Stimulated activated CD8-positive, alpha-beta memory T cell treated with anti-CD3 and anti-CD28 coated beads, Interleukin-2, amount 100 ng/mL, for 1 hour (primary cell): ENCODE data around the gene MAX.
A peak's percentile ranks its signal among the peaks of the same experiment; 100 is the strongest.
"Not testable (repeated sequence)": the region's sequence is repeated elsewhere in the genome, so short reads cannot be mapped to it uniquely, and the experiment has no call there.

Experiments used
- DNase-seq, 2 donors: peaks; one replicate each; pipeline ENCODE4 v3.0.0-alpha.2; 2020; ENCODE audit warnings: low read depth in 2 of 2

The MAX gene

DNA sequence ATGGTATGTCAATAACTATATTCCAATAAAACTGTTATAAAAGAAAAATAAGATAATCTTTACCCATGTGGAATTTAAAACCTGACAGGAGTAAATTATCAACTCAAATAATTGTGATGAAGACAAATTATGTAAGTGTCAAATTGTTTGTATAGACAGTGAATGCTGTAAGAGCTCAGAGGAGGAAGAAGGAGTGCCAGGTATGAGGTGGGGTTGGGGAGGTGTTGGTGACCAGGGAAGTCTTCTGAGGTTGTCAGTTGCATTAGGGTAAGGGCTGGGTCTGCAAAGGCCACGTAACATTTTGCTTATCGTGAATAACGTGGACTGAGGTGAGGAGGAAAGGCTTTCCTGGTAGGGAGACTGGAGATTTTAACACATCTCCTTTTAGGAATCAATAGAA, 2.5 kb upstream of the MAX start:
- no peak for DNase-seq

DNA sequence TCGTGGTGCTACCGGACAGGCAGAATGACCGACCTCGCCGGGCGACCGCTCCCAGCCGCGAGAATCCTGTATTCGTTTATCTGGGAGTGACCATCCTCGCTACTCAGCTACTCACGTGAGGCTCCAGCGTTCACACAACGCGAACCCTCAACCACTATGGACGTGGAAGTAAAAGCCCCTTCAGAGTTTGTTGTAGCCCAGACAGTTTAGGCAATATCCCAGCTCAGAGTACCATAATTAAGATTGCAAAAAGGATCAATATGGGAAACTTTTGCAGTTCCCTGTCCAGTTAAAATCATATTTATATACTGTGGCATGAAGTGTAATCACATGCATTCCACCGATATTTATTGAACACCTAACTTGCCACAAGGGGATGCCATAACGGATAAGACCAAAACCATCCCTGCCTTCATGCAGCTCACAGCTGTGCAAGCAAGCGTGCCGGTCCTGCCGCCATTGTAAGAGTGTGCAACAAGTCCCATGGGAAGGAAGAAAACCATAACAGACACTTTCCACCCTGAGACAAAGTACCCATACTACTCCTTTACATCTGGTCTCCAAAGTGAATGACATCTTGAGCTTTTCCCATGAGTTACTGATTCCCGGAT, 938 bp upstream of the MAX start:
- DNase-seq: no peak

DNA sequence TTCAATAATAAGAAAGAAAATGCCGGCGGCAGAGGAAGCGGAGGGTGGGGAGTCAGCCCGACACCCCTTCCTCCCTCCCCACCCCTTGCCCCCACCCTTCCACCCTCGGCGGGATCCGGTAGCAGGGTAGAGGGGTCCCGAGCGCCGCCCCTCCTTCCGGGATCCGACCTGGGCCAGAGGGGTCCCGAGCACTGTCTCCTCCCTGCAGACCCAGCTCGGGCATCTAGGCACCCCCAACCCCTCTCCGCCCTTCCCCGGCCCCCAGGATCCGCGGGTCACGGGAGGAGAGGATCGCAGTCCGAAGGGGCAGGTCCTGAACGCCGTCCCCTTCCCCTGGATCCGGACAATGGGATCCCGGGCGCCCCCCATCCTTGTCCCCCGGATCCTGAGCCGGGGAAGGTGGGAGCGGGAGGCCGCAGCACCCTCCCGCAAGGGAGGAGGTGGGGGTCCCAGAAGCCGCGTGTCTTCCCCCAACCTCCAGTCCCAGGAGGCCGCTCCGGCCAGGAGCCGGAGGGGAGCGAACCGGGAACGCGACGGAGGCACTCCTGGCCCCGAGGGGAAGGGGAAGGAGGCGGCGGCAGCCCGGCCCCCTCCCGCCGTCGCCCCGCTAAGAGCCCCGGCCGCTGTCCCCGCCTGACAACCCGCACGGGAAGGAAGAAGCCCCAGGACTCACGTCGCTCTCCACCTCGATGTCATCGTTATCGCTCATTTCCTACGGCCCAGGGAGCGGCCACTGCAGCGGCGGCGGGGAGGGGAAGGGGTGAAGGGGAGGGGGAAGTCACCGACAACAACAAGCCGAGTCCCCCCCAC, 481 bp downstream of the MAX start:
- peak; percentile 3 to 24 for DNase-seq

DNA sequence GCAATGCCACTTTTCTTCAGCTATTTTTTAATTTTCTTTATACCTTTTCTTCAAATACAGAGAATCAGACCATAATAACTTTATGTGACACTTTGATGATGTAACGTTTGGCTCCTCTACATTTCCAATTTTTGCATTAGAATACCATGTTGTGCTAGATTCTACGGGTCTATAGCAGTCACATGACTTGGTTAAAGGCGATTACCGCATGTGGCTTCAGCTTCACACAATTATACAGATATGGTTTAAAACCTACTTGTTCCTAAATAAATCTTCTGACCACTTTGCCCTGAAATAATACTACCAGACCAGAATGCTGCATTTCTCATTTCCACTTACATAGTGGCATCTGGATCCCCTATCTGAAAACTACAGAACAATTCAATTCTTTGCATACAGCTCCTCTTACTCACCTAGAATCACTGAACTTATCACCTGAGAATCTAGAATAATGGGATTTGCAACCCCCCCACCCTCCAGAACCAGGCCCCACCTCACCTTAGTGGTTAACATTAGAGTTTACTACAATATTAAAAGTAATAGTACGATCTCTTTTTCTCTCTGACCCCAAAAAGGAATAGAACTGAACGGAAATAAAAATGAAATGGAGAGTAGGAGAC, 1.3 kb downstream of the MAX start:
- DNase-seq: no peak

DNA sequence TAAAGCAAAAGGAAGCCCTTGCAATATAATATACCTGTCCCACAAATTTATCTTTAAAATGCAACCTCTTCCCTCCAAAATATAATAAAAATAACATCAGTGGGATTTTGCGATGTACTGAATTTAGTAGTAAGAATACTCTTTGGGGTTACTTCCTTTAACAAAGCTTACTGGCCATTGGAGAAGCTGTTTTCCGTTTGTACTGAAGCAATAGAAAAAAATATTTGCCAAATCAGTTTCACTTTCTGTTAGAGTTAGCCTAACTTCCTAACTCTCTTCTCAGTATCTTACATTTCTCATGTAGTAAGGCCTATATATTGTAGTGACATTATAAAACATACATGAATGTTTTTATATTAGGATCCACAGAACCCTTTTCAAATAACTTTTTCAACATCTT, 3.7 kb downstream of the MAX start:
- no peak for DNase-seq

DNA sequence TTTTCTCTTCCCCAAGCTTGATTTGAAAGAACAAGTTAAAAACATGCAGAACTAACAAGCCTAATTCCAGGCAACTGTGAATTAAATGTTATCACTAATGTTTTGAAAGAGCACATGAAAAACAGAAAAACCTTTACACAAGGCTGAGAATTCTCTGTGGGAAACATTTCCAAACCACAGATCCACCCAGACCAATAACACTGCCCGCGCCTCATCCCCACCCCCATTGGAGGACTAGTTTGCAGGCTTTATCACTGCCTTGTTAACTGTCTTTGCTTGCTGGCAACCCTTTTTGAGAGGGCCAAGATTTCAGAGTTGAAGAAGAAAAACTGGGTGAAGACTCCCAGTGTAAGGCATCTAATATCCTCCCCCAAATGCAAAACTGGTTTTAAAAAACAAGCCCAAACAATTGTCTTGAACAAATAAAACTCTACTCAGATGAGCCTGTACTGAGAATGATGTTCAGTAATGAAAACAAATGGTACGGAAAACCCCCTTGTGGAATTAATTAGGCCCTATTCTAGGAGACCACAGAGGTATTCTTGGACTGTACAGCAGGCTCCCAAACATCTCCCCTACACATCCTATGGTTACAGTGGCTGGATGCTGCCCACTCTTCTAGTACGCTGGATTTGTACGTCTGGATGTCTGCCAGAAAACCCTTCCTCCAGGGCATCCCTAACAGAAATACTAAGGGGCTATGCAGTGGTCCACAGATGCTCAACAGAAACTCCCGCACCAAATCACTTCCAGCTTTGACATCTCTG, 5.8 kb downstream of the MAX start:
- DNase-seq: no peak

DNA sequence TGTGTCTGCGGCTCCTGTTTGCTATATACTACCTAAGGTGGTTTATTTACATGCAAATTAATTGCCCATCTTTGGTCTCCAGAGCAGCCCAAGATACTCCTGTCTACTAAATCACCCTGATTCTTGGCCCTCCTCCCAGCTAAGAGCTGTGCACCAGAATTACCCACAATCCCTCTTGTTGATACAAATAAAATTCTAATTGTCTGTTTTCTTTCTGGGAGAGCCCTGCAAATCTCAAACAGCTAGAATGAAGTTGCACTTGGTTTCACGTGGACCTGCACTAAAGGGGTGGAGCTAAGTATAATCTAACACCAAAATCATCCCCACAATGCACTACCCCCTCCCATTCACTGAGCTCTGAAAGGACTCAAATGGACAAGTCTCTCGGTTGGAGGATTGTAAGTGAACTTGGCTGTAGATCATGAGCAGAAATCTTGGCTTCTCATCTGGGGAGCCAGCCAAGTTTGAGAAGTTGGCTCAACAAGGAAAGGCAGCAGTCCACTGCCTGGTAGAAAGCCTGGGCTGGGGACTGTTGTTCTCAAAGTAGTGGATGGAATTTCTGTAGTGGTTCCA, 6.6 kb downstream of the MAX start:
- no peak for DNase-seq

DNA sequence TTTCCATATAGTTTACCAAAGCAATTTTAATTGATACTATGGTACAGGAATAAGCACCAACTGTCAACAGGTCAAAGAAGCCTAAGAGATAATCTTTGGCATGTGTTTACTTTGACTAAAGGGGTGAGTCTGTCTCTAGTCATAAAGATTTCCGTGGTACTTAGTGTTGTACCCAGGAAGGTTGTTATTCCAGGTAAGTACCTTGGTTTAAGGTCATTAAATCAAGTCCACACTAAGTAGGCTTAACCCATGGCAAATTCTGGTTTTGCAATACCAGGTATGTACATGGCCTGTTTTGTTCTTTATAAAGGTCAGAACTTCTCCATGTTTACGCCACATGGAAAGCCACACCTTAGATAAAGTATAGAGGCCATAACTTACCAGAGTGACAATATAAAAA, 10.0 kb downstream of the MAX start:
- DNase-seq: no peak

DNA sequence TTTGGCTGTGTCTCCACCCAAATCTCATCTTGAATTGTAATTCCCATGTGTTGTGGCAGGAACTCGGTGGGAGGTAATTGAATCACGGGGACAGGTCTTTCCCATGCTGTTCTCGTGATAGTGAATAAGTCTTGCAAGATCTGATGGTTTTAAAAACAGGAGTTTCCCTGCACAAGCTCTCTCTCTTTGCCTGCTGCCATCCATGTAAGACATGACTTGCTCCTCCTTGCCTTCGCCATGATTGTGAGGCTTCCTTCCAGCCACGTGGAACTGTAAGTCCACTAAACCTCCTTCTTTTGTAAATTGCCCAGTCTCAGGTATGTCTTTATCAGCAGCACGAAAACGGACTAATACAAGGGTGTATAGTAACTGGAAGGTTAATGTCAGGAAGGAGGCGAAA, 14.5 kb downstream of the MAX start:
- DNase-seq: not testable (repeated sequence)

DNA sequence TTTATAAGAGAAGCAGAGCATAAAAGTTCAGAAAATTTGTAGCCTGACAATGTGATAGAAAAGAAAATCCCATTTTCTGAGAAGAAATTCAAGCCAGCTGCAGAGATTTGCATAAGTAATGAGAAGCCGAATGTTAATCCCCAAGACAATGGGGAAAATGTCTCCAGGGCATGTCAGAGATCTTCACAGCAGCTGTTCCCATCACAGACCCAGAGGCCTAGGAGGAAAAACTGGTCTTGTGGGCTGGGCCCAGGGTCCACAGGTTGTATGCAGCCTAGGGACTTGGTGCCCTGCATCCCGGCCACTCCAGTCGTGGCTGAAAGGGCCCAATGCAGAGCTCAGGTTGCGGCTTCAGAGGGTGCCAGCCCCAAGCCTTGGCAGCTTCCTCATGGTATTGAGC, 15.6 kb downstream of the MAX start:
- DNase-seq: not testable (repeated sequence)

DNA sequence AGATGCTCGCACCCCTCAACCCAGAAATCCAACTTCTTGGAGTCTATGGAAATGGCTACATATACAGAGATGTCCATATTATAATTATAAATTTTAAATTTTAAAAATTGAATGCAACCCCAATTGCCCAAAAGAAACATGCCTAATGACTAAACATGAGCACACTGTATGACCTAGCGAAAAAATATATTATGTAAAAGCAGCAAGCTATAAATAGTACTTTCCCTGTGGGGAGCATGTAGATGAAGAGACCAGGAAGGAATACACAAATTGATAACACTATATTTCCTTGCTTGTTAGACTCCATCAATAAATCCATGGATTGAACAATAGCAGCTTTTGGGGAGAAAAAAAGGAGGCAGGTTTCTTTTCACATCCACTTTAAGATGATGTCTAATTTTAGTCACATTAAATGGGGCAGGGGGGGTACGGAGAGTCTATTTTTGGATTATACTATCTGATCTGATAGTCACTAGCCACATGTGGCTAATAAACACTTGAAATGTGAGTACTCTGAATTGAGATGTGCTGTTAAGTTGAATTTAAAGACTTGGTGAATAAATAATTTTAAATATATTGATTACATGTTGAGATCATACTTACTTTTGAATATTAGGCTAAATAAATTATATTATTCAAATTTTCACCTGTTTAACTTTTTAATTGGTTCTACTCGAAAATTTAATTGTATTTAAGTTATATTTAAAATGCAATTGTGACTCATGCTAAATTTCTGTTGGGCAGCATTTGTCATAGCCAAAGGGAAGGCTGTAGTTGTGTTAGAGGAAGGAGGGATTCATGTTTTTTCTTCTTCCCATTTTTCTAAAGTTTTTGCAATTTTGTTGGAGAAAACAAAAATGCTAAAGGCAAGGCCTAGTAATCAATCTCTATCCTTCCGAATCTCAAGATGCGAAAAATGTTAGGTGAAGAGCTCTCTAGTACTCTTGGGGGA, 17.5 kb downstream of the MAX start:
- DNase-seq: no peak

DNA sequence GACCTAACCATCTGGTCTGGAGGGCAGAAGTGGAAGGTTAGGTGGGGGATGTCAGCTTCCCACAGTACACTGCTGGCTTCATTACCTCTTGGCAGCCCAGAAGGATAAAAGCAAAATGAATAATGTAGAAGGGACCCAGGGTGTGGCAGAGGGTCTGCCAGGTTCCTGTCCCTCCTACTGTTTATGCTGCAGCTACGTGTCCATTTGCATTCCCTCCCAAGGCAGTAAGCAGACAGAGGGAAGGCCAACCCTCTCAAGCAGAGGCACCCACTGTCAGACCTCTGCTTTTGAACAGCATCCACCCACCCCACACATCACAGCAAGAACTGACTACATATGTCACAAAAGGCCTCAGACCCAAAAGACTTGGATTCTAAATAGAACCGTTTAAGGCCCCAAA, 19.4 kb downstream of the MAX start:
- no peak for DNase-seq

DNA sequence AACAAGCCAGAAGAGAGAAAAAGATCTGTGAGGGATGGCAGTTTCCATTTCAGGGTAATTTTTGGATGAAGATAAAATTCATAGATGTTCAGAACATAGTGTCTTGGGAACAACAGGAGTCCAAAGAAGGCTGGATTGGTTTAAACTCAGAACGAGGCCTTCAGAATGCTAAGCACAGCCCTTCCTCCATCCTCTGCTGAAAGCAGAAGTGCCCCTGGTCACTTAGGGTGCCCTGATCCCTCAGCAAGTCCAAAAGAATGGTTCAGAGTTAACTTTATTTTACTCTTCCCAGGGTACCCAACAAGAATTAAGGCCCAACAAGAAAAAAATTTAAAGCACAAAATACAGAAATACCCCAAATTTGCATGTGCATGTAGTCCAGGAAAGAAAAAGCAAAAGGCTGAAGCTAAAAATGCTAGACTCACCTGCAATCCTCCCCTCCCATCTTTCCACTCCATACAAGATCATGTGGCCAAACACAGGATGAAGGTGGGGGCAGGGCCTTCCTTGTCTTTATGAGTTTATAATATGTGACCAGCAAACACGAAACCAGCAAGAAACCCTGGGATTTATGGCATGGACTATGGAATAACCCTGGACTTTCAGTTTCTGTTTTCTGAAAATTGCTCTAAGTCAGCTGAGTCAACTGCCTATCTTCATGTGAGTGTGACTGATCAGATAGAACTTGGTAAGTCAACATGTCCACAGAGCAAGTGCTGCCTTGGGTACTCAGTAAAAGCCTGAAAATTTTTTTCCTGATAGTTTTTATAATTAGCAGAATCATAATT, 21.2 kb downstream of the MAX start:
- no peak for DNase-seq

DNA sequence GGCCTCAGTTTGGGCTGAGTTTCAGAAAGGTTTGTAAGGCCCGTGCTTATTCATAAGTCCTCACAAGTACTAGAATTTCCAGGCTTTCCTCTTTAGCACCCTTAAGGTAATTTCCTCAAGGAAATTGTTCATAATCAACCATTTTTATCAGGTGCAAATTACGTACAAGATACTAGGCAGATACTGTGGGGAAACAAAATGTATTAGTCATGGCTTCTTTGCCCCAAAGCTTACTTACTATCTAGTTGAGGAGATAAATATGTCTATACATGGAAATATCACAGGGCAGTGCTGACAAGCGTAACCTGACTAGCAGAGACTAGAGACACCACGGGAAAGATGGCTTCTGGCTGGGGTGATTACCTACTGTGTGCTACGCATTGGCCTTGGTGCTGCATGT, 22.5 kb downstream of the MAX start:
- no peak for DNase-seq

DNA sequence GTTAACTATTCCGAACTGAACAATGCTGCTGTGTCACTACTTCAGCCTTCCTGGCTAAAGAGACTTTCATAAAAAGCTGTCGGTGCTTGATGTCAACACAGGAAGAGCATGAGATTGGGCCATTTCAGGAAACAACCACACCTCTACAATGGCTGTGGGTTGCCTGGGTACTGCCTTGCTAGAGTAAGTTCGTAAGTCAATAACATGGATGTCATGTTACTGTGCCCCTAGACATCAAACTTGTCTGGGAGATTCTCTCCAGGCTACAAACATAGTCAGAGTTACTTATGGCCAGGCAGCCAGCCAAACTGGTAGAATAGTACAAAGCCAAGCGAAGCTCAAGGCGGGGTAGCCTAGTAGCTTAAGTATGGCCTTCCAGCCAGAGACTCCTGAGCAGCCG, 23.1 kb downstream of the MAX start:
- no peak for DNase-seq

DNA sequence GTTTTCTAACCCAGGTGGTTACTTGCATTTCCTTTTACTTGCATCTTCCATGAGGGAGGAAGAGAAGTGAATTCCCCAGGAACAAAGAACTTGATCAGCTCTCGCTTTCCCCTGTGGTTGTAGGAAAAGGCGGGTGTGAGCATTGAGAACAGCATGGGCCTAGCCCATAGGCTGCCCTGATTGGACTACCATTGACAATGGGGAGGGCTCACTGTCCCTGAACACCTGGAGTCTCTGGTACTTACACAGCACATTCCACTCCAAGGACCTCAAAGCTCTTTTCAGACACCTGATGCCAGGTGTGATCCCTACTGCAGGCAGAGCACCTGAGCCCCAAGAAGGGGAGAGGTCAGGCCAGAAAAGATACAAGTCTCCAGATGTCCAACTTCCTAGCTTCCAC, 25.0 kb downstream of the MAX start:
- no peak for DNase-seq

DNA sequence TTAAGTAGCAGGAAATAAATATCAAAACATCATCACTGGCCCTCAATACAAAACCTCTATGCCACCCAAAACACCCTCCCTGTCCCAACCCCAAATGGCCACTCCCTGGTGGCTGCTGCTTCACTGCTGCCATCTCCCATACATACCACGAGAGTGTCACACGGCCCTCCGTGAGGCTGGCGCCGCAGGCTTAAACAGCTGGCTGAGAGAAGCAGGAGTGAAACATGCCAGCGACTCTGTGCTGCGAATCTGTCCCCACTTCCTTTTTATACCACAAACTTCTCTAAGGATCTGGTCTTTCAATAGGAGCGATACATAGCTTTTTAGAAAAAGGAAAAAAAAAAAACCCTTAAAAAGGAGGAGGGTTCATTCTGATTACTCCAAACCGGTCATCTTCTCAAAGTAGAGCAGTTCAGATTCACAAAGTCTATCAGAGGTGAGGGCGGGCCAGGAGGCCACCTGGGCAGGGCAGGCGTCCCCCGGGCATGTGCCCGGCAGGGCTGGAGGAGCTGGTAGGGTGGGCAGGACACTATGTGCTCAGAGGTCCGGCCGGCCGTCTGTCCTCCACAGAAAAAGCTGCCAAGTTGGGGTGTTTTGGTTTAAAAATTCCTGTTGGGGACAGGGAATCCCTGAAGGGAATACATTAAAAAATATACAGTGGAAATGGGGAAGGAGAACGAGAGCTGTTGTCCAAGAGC, 26.5 kb downstream of the MAX start:
- DNase-seq: no peak

DNA sequence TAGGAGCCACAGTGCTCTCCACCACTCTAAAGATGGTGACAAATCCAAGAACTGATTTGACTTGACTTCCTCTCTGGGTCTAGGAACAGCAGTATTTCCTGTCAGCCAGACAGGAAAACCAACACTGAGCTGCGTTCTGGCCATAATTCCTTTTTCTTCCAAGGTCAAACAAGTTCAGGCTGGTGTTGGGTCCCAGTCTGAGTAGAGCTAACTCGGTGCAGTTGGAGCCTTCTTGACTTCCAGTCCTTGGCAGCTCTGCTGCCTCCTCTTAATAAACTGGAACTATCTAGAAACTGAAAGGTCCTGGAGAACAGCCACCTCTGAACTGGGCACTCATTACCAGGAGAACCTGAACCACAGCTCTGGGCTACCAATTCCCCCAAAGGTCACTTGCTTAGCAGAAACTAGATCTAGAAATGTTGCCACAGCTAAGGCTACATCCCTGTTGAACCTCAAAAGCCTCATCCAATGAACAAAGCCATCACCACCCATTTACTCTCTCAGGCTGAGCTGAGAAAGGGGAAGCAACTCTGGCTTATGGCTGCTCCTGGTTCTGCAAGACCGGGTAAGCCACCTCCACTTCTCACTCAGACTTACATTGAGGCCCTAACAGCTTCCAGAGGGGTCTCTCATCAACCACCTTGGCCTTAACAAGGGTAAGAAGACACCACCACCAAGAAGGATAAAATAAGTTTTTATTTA, 27.7 kb downstream of the MAX start:
- no peak for DNase-seq
